RWPE2 (cell line): ENCODE measurements around the gene CEP89.
"Not testable (repeated sequence)": the region's sequence is repeated elsewhere in the genome, so short reads cannot be mapped to it uniquely, and the experiment has no call there.

ENCODE experiments used
- ATAC-seq: fragments of 200-7000 bp; cut with Tn5 transposase; 3 replicates; pipeline ENCODE4 v1.9.1; 2021; ENCODE audit warnings: low read depth
- DNase-seq: peaks from one replicate; pipeline ENCODE4 v3.0.0-alpha.2; 2020; ENCODE audit warnings: low spot score
- H3K27ac ChIP-seq: fragments of 450-650 bp; 2 replicates; pipeline ENCODE4 v1.5.1; 2017; ENCODE audit warnings: mild to moderate bottlenecking; ENCODE audit not compliant: poor library complexity, severe bottlenecking
- H3K27me3 ChIP-seq: fragments of 250-450 bp; sonication (Bioruptor Pico); 2 replicates; pipeline ENCODE4 v1.5.1; 2021; ENCODE audit warnings: mild to moderate bottlenecking, moderate library complexity; ENCODE audit not compliant: insufficient read depth, poor library complexity, severe bottlenecking
- H3K36me3 ChIP-seq: fragments of 250-450 bp; sonication (Bioruptor Pico); 2 replicates; pipeline ENCODE4 v1.5.1; 2020; ENCODE audit warnings: low read depth, mild to moderate bottlenecking, moderate library complexity
- H3K4me1 ChIP-seq: fragments of 250-450 bp; sonication (Bioruptor Pico); 2 replicates; pipeline ENCODE4 v1.5.1; 2021; ENCODE audit warnings: mild to moderate bottlenecking, moderate library complexity; ENCODE audit not compliant: insufficient read depth, poor library complexity, severe bottlenecking
- H3K4me3 ChIP-seq: fragments of 250-450 bp; sonication (Bioruptor Pico); 2 replicates; pipeline ENCODE4 v1.5.1; 2021; ENCODE audit warnings: mild to moderate bottlenecking, moderate library complexity; ENCODE audit not compliant: severe bottlenecking
- H3K9me3 ChIP-seq: fragments of 250-450 bp; sonication (Bioruptor Pico); 2 replicates; pipeline ENCODE4 v1.5.1; 2021; ENCODE audit warnings: mild to moderate bottlenecking, moderate library complexity; ENCODE audit not compliant: severe bottlenecking
- TF ChIP-seq, protein P1 (sequence below): fragments of 450-650 bp; IDR thresholded peaks from one replicate; pipeline ENCODE4 v1.5.1; 2017; ENCODE audit warnings: mild to moderate bottlenecking, moderate library complexity; ENCODE audit not compliant: poor library complexity, severe bottlenecking

The CEP89 gene

GRCh38 chr19:32988724-32989123 lies 17.0 kb upstream of the CEP89 start:
- Histone ChIP-seq H3K27ac (no peak overlapping the region), H3K9me3 (no peaks in the 10 kb centered on the region), H3K27me3 (no peaks in the 10 kb centered on the region), H3K4me1 (no peaks in the 10 kb centered on the region), H3K4me3 (no peak overlapping the region), H3K36me3 (peaks cover 13% of the 10 kb centered on the region)
- TF ChIP-seq, protein P1, sequence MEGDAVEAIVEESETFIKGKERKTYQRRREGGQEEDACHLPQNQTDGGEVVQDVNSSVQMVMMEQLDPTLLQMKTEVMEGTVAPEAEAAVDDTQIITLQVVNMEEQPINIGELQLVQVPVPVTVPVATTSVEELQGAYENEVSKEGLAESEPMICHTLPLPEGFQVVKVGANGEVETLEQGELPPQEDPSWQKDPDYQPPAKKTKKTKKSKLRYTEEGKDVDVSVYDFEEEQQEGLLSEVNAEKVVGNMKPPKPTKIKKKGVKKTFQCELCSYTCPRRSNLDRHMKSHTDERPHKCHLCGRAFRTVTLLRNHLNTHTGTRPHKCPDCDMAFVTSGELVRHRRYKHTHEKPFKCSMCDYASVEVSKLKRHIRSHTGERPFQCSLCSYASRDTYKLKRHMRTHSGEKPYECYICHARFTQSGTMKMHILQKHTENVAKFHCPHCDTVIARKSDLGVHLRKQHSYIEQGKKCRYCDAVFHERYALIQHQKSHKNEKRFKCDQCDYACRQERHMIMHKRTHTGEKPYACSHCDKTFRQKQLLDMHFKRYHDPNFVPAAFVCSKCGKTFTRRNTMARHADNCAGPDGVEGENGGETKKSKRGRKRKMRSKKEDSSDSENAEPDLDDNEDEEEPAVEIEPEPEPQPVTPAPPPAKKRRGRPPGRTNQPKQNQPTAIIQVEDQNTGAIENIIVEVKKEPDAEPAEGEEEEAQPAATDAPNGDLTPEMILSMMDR = no peak
- ATAC-seq (no peak), DNase-seq (no peak)

- not testable (repeated sequence) for ATAC-seq
These were observed 16.5 kb upstream of the CEP89 start for GRCh38 chr19:32988254-32988653.

DNA sequence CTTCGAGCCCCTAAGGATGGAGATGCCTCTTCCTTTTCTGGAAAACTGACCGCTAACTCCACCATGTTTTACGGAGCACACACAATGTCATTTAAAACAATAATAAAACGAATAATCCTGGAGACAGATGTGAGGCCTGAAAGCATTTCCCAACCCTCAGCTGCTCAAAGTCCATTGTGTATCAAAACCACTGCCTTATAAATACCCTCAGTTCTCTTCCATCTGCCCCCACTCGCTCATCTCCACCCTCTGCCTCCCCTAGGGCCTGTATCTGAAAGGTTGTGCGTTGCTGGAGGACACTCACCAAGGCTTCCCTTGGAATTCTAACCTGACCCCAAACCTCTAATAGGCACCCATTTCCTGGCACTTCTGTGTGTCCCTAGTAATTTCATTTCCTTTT lies 10.7 kb upstream of the CEP89 start:
- not testable (repeated sequence) for ATAC-seq, H3K27ac ChIP-seq, H3K4me1 ChIP-seq, H3K4me3 ChIP-seq, DNase-seq, H3K9me3 ChIP-seq, H3K27me3 ChIP-seq
- H3K36me3 ChIP-seq = peaks cover 17% of the 10 kb centered on the region

More at GRCh38 chr19:32988254-32988653, 16.5 kb upstream of the CEP89 start:
- H3K27ac ChIP-seq, DNase-seq, H3K4me3 ChIP-seq, H3K9me3 ChIP-seq, H3K4me1 ChIP-seq, H3K27me3 ChIP-seq: not testable (repeated sequence)
- H3K36me3 ChIP-seq = peaks cover 14% of the 10 kb centered on the region

DNA sequence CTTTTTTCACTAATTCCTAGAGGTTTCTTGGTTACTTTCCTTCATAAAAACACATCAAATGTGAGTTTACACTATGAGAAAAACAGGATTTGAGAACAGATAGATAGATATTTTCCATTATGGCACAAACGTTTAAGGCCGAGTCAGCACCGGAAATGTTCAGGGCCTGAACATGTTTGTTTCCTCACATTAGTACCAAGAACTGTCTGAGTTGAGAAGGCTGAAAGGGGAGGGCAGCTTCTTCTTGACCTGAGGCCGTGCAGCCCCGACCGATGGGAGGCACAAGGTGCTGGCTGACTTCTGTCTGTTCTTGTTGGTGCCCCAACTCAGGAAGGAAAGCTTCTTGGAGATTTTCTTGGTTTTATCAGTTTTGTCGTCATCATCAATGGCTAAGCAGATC lies 8.0 kb upstream of the CEP89 start:
- ATAC-seq, H3K4me3 ChIP-seq, H3K27me3 ChIP-seq, H3K4me1 ChIP-seq, H3K27ac ChIP-seq, H3K9me3 ChIP-seq, DNase-seq: not testable (repeated sequence)
- peaks cover 33% of the 10 kb centered on the region for H3K36me3 ChIP-seq

GRCh38 chr19:32977813-32978212 lies 6.1 kb upstream of the CEP89 start:
- peaks cover 29% of the 10 kb centered on the region for H3K36me3 ChIP-seq
- not testable (repeated sequence) for H3K9me3 ChIP-seq, H3K4me3 ChIP-seq, H3K4me1 ChIP-seq, ATAC-seq, H3K27me3 ChIP-seq, H3K27ac ChIP-seq, DNase-seq

DNA sequence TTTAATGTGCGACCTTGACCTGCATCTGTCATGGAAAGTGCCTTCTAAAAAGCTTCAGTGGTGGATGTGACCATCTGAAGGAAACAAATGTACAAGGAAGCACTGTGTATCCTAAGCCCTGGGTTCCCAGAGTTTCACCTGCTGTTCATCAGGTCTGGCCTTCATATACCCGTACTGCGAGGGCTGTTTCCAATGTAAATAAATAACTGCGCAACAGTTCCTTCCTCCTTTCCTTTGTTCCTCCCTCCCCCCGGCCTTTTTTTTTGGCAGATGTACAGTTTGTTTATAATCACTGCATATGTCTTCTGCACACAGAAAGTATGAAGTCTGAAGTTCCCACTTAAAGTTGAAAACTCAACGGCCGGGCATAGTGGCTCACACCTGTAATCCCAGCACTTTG lies 5.5 kb upstream of the CEP89 start:
- no peak for DNase-seq
- ATAC-seq = no peak

More for the DNA sequence above, 5.5 kb upstream of the CEP89 start:
- Histone ChIP-seq H3K4me1 (no peaks in the 10 kb centered on the region), H3K9me3 (no peaks in the 10 kb centered on the region), H3K27me3 (no peaks in the 10 kb centered on the region), H3K27ac (no peak overlapping the region), H3K4me3 (no peak overlapping the region), H3K36me3 (peaks cover 29% of the 10 kb centered on the region)
- TF ChIP-seq, protein P1 = no peak
